B cell (primary cell): ENCODE data around the gene LRRC8D. TPM values are rescaled to one million over a fixed set of nuclear protein-coding genes. Genes with fewer than 3 reads are reported as not detected.

Experiments
- ATAC-seq: fragments of 200-7000 bp; cut with Tn5 transposase; one replicate; pipeline ENCODE4 v1.10.0; 2021; ENCODE audit warnings: low read depth, mild to moderate bottlenecking, moderate number of reproducible peaks, moderate library complexity
- CTCF ChIA-PET: fragments of 350-600 bp; sonication (Branson Sonifier 250); formaldehyde crosslinking; loops from one replicate; lab custom pipeline; 2021; ENCODE audit warnings: antibody characterized with exemption, inconsistent platforms; lab: Charles Lee
- POLR2A ChIA-PET: fragments of 350-600 bp; sonication (Branson Sonifier 250); formaldehyde crosslinking; loops from one replicate; lab custom pipeline; 2021; ENCODE audit warnings: antibody characterized with exemption; lab: Charles Lee
- DNase-seq: peaks from one replicate; pipeline ENCODE4 v3.0.0; 2013
- H2AFZ ChIP-seq: 2 replicates; pipeline ENCODE4 v1.6.1; 2012; ENCODE audit warnings: mild to moderate bottlenecking, low read depth, low read length; ENCODE audit not compliant: insufficient read depth, poor library complexity, severe bottlenecking
- H3K27ac ChIP-seq, 2 donors: 1 replicate in 1 of 2; 2 replicates in 1 of 2; pipeline ENCODE4 v1.5.1; 2012 to 2013; ENCODE audit warnings: low read length in 2 of 2, mild to moderate bottlenecking in 2 of 2, moderate library complexity in 1 of 2
- H3K27me3 ChIP-seq, 4 experiments: fragments of 200-600 bp in 1 of 4; sonication (generic) in 1 of 4; replicated peaks in 1 of 4; 1 replicate in 2 of 4; 2 replicates in 2 of 4; pipeline versions ENCODE4 v1.6.1 to v1.7.0; 2013 to 2016; ENCODE audit warnings: low read length in 3 of 4, mild to moderate bottlenecking in 2 of 4, mixed read lengths in 1 of 4, moderate library complexity in 1 of 4; ENCODE audit not compliant: insufficient read depth in 4 of 4, control insufficient read depth in 3 of 4; ENCODE audit errors: control extremely low read depth in 1 of 4
- H3K36me3 ChIP-seq, 2 experiments: replicated peaks in 1 of 2; 1 replicate in 1 of 2; 2 replicates in 1 of 2; pipeline versions ENCODE4 v1.6.1 to v1.7.1; 2013; ENCODE audit warnings: low read length in 1 of 2; ENCODE audit not compliant: insufficient read depth in 2 of 2, control insufficient read depth in 1 of 2; ENCODE audit errors: control extremely low read depth in 1 of 2, extremely low read depth in 1 of 2
- H3K4me1 ChIP-seq, 2 donors: fragments of 200-600 bp in 1 of 2; sonication (generic) in 1 of 2; 1 replicate in 1 of 2; 2 replicates in 1 of 2; pipeline versions ENCODE4 v1.5.1 to v1.6.1; 2013 to 2017; ENCODE audit warnings: low read length in 2 of 2; ENCODE audit not compliant: control insufficient read depth in 2 of 2, insufficient read depth in 2 of 2
- H3K4me2 ChIP-seq: replicated peaks from 2 replicates; pipeline ENCODE3; 2012; ENCODE audit warnings: mild to moderate bottlenecking, low read depth, low read length; ENCODE audit not compliant: poor library complexity, severe bottlenecking
- H3K4me3 ChIP-seq, 5 experiments: fragments of 200-600 bp in 1 of 5; sonication (generic) in 1 of 5; 1 replicate in 3 of 5; 2 replicates in 2 of 5; pipeline versions ENCODE4 v1.5.1 to v1.7.0; 2011 to 2016; ENCODE audit warnings: low read length in 4 of 5, mild to moderate bottlenecking in 4 of 5, low read depth in 2 of 5, control low read depth in 1 of 5, moderate library complexity in 1 of 5; ENCODE audit not compliant: insufficient read depth in 1 of 5; ENCODE audit errors: control extremely low read depth in 1 of 5, extremely low read depth in 1 of 5
- H3K79me2 ChIP-seq: fragments of 200-600 bp; sonication (generic); one replicate; pipeline ENCODE4 v1.6.0; 2016; ENCODE audit warnings: low read length; ENCODE audit not compliant: control insufficient read depth, insufficient read depth
- H3K9ac ChIP-seq: fragments of 200-600 bp; sonication (generic); 2 replicates; pipeline ENCODE4 v1.6.1; 2017; ENCODE audit warnings: mild to moderate bottlenecking, low read length, moderate library complexity
- H3K9me3 ChIP-seq, 3 donors: one replicate each; pipeline versions ENCODE4 v1.6.1 to v1.7.1; 2013; ENCODE audit warnings: low read length in 2 of 3; ENCODE audit not compliant: control insufficient read depth in 2 of 3, insufficient read depth in 1 of 3; ENCODE audit errors: control extremely low read depth in 1 of 3
- H4K20me1 ChIP-seq: 2 replicates; pipeline ENCODE4 v1.6.0; 2012; ENCODE audit warnings: mild to moderate bottlenecking, low read length; ENCODE audit not compliant: insufficient read depth, control insufficient read depth, poor library complexity, severe bottlenecking
- H3K27ac Mint-ChIP-seq: one replicate; pipeline ENCODE4 v1.8.0; 2021; ENCODE audit warnings: mixed read lengths
- H3K27me3 Mint-ChIP-seq: one replicate; pipeline ENCODE4 v1.8.0; 2021; ENCODE audit warnings: mixed read lengths
- H3K4me1 Mint-ChIP-seq: one replicate; pipeline ENCODE4 v1.8.0; 2021; ENCODE audit warnings: mixed read lengths
- H3K4me3 Mint-ChIP-seq: one replicate; pipeline ENCODE4 v1.8.0; 2021; ENCODE audit warnings: mixed read lengths
- H3K9me3 Mint-ChIP-seq: one replicate; pipeline ENCODE4 v1.8.0; 2022; ENCODE audit warnings: mixed read lengths; ENCODE audit not compliant: insufficient read depth
- CTCF ChIP-seq: fragments of 200-600 bp; IDR thresholded peaks from one replicate; pipeline ENCODE4 v1.8.0; 2022; ENCODE audit warnings: antibody characterized with exemption, mild to moderate bottlenecking
- EZH2 ChIP-seq: IDR thresholded peaks from 2 replicates; pipeline ENCODE4 v1.6.1; 2012; ENCODE audit warnings: borderline replicate concordance, low read depth, mild to moderate bottlenecking, moderate library complexity, low read length; ENCODE audit not compliant: insufficient read depth, poor library complexity, severe bottlenecking
- WGBS: methylation state at CpG from one replicate; pipeline ENCODE4 v1.1.5; 2013; ENCODE audit warnings: missing lambda C conversion rate; ENCODE audit not compliant: insufficient coverage; 5-methylcytosine and 5-hydroxymethylcytosine counted together
- intact Hi-C: fragments of 100-400 bp; cut with micrococcal nuclease; formaldehyde crosslinking; loops from one replicate; pipeline ENCODE4 v1.10.0; 2022
- polyA plus RNA-seq: library from polyadenylated mRNA; depleted of rRNA; stranded (reverse); fragments of >200 nt; gene quantifications from 2 replicates; pipeline ENCODE4 v1.2.3, GENCODE V29; 2012
- total RNA-seq, 2 donors: library from RNA; stranded (reverse); fragments of 120-200 nt in 1 of 2; gene quantifications; 1 replicate in 1 of 2; 2 replicates in 1 of 2; pipeline versions ENCODE4 v1.2.3 to v1.2.4, GENCODE V29; 2013 to 2022

LRRC8D gene
- total and polyA plus RNA-seq, 2 donors (not counting 1 experiment from before 2014, with no cell fraction given) = 23.7 to 47.0 TPM

GRCh38 chr1:89972024-89972423, 151.2 kb downstream of the LRRC8D start:
- intact Hi-C loops = no loop called here
- no peak overlapping the region for H3K4me3 ChIP-seq
- Mint-ChIP-seq H3K27me3 (peaks cover 6% of the 10 kb centered on the region), H3K4me1 (no peaks in the 10 kb centered on the region), H3K27ac (no peak overlapping the region), H3K9me3 (no peaks in the 10 kb centered on the region), H3K4me3 (no peak overlapping the region)
- H3K79me2 ChIP-seq = no peaks in the 10 kb centered on the region
- H2AFZ ChIP-seq = no peak overlapping the region
- H3K4me1 ChIP-seq = no peaks in the 10 kb centered on the region
- DNase-seq (no peak), ATAC-seq (no peak)
- no peak overlapping the region for H3K9ac ChIP-seq
- CTCF ChIA-PET = interaction anchor here (1.1 kb wide), 1 partner anchor 15 kb away, joined by 3 read pairs; no protein-coding TSS in a partner anchor
- no peak overlapping the region for H3K4me2 ChIP-seq
- no peaks in the 10 kb centered on the region for H3K27me3 ChIP-seq
- H3K9me3 ChIP-seq = no peaks in the 10 kb centered on the region
- no peak overlapping the region for H3K27ac ChIP-seq
- no peaks in the 10 kb centered on the region for H3K36me3 ChIP-seq
- POLR2A ChIA-PET = no interaction called here
- H4K20me1 ChIP-seq = no peaks in the 10 kb centered on the region
- TF ChIP-seq EZH2 (no peak), CTCF (no peak)

- CTCF ChIA-PET = no interaction called here
These were observed 152.8 kb downstream of the LRRC8D start for GRCh38 chr1:89973471-89974127.

More at GRCh38 chr1:89973471-89974127, 152.8 kb downstream of the LRRC8D start:
- Mint-ChIP-seq H3K27me3 (peaks cover 6% of the 10 kb centered on the region), H3K9me3 (no peaks in the 10 kb centered on the region), H3K27ac (no peak overlapping the region), H3K4me1 (no peaks in the 10 kb centered on the region), H3K4me3 (no peak overlapping the region)
- 98% methylated on average over 6 of the region's 8 CpGs for WGBS
- Histone ChIP-seq H3K4me2 (no peak overlapping the region), H3K4me3 (no peak overlapping the region), H2AFZ (no peak overlapping the region), H3K79me2 (no peaks in the 10 kb centered on the region), H3K27ac (no peak overlapping the region), H3K9me3 (no peaks in the 10 kb centered on the region), H4K20me1 (no peaks in the 10 kb centered on the region), H3K27me3 (no peaks in the 10 kb centered on the region), H3K4me1 (no peaks in the 10 kb centered on the region), H3K36me3 (no peaks in the 10 kb centered on the region), H3K9ac (no peak overlapping the region)
- POLR2A ChIA-PET = no interaction called here
- intact Hi-C loops = no loop called here
- TF ChIP-seq EZH2 (no peak), CTCF (no peak)
- ATAC-seq (no peak), DNase-seq (no peak)
